BE2C (cell line): ENCODE results near the gene RNF223.

ENCODE experiments used
- DNase-seq: peaks from one replicate; pipeline ENCODE4 v3.0.0-alpha.2; 2020
- H3K27me3 ChIP-seq: fragments of 250-450 bp; sonication (Bioruptor Pico); 2 replicates; pipeline ENCODE4 v1.5.1; 2020; ENCODE audit warnings: mild to moderate bottlenecking
- H3K36me3 ChIP-seq: fragments of 250-450 bp; sonication (Bioruptor Pico); 2 replicates; pipeline ENCODE4 v1.5.1; 2020; ENCODE audit warnings: mild to moderate bottlenecking
- H3K4me1 ChIP-seq: fragments of 250-450 bp; sonication (Bioruptor Pico); 2 replicates; pipeline ENCODE4 v1.5.1; 2020
- H3K4me3 ChIP-seq: 2 replicates; pipeline ENCODE4 v1.5.1; 2011; ENCODE audit warnings: low read depth, low read length
- H3K9me3 ChIP-seq: fragments of 250-450 bp; sonication (Bioruptor Pico); 2 replicates; pipeline ENCODE4 v1.5.1; 2020
- CTCF ChIP-seq: IDR thresholded peaks from 2 replicates; pipeline ENCODE4 v1.5.1; 2012; ENCODE audit warnings: mild to moderate bottlenecking, low read depth, low read length

The RNF223 gene

GRCh38 chr1:1065265-1065939 is 8.7 kb downstream of the RNF223 start:
- Histone ChIP-seq H3K4me1 (no peaks in the 10 kb centered on the region), H3K9me3 (no peaks in the 10 kb centered on the region), H3K27me3 (peaks cover 35% of the 10 kb centered on the region), H3K36me3 (no peaks in the 10 kb centered on the region), H3K4me3 (no peak overlapping the region)
- DNase-seq, result no peak
- no peak for TF ChIP-seq CTCF

GRCh38 chr1:1063945-1064831 is 9.9 kb downstream of the RNF223 start:
- peak; percentile 76 for TF ChIP-seq CTCF
- Histone ChIP-seq H3K4me3 (no peak overlapping the region), H3K27me3 (peaks cover 46% of the 10 kb centered on the region), H3K4me1 (no peaks in the 10 kb centered on the region), H3K36me3 (no peaks in the 10 kb centered on the region), H3K9me3 (no peaks in the 10 kb centered on the region)
- DNase-seq, result peak; percentile 81

- no peak for DNase-seq
- H3K4me3 ChIP-seq, result no peak overlapping the region
- no peaks in the 10 kb centered on the region for H3K4me1 ChIP-seq
- no peaks in the 10 kb centered on the region for H3K9me3 ChIP-seq
- H3K36me3 ChIP-seq, result no peaks in the 10 kb centered on the region
- TF ChIP-seq CTCF, result no peak
- peaks cover 53% of the 10 kb centered on the region for H3K27me3 ChIP-seq
These were observed 10.7 kb downstream of the RNF223 start for GRCh38 chr1:1063261-1063944.

- Histone ChIP-seq H3K9me3 (no peaks in the 10 kb centered on the region), H3K27me3 (peaks cover 61% of the 10 kb centered on the region), H3K4me3 (no peak overlapping the region), H3K4me1 (no peaks in the 10 kb centered on the region), H3K36me3 (no peaks in the 10 kb centered on the region)
- DNase-seq, result no peak
- no peak for TF ChIP-seq CTCF
These were observed 11.6 kb downstream of the RNF223 start for GRCh38 chr1:1062348-1063163.

- TF ChIP-seq CTCF, result no peak
- DNase-seq, result no peak
- H3K4me1 ChIP-seq, result no peaks in the 10 kb centered on the region
- no peaks in the 10 kb centered on the region for H3K9me3 ChIP-seq
- no peaks in the 10 kb centered on the region for H3K36me3 ChIP-seq
- no peak overlapping the region for H3K4me3 ChIP-seq
- H3K27me3 ChIP-seq, result peaks cover 65% of the 10 kb centered on the region
These were observed 12.3 kb downstream of the RNF223 start for GRCh38 chr1:1061682-1062345.
